HG02610 (cell line): Measurements from ENCODE around the gene LAMC1.

Experiments used
- ATAC-seq: cut with Tn5 transposase; IDR thresholded peaks from one replicate; pipeline ENCODE4 v1.9.1; 2021; ENCODE audit warnings: mild to moderate bottlenecking, moderate library complexity; ENCODE audit not compliant: unreplicated experiment

The LAMC1 gene

GRCh38 chr1:183019860-183020259 is 3.4 kb upstream of the LAMC1 start:
- ATAC-seq: no peak

GRCh38 chr1:183021405-183022201 is 1.6 kb upstream of the LAMC1 start:
- ATAC-seq: no peak

GRCh38 chr1:183022202-183023145 is 746 bp upstream of the LAMC1 start:
- peak; percentile 26 for ATAC-seq

- ATAC-seq: peak; percentile 47
Measured at GRCh38 chr1:183023601-183024316, 539 bp downstream of the LAMC1 start.

GRCh38 chr1:183024317-183025009 is 1.2 kb downstream of the LAMC1 start:
- no peak for ATAC-seq

GRCh38 chr1:183025010-183025337 is 1.8 kb downstream of the LAMC1 start:
- ATAC-seq: no peak

- peak; percentile 33 for ATAC-seq
Measured at GRCh38 chr1:183025782-183026774, 2.9 kb downstream of the LAMC1 start.

GRCh38 chr1:183027031-183027430 is 3.8 kb downstream of the LAMC1 start:
- no peak for ATAC-seq

GRCh38 chr1:183027791-183028190 is 4.6 kb downstream of the LAMC1 start:
- ATAC-seq: no peak

- ATAC-seq: no peak
Measured at GRCh38 chr1:183029591-183030000, 6.4 kb downstream of the LAMC1 start.

- ATAC-seq: no peak
Measured at GRCh38 chr1:183030053-183030452, 6.8 kb downstream of the LAMC1 start.

- ATAC-seq: no peak
Measured at GRCh38 chr1:183032122-183032921, 9.1 kb downstream of the LAMC1 start.

GRCh38 chr1:183033205-183033604 is 10.0 kb downstream of the LAMC1 start:
- ATAC-seq: peak; percentile 47

- no peak for ATAC-seq
Measured at GRCh38 chr1:183034682-183035081, 11.5 kb downstream of the LAMC1 start.

- ATAC-seq: no peak
Measured at GRCh38 chr1:183038333-183038866, 15.2 kb downstream of the LAMC1 start.

GRCh38 chr1:183038913-183039312 is 15.7 kb downstream of the LAMC1 start:
- no peak for ATAC-seq

GRCh38 chr1:183039330-183039729 is 16.1 kb downstream of the LAMC1 start:
- no peak for ATAC-seq

GRCh38 chr1:183039985-183040447 is 16.8 kb downstream of the LAMC1 start:
- ATAC-seq: peak; percentile 73
